Progenitor cell of endocrine pancreas (in vitro differentiated cells): ENCODE data around the gene ZNF888. TPM values are rescaled to one million over a fixed set of nuclear protein-coding genes. Genes with fewer than 3 reads are reported as not detected.
"Not testable (repeated sequence)": the region's sequence is repeated elsewhere in the genome, so short reads cannot be mapped to it uniquely, and the experiment has no call there.

Source experiments
- DNase-seq: peaks from one replicate; pipeline ENCODE4 v3.0.0; 2021; ENCODE audit warnings: low spot score; ENCODE audit not compliant: unreplicated experiment
- H3K27ac Mint-ChIP-seq: 2 replicates; pipeline ENCODE4 v1.8.0; 2021; ENCODE audit warnings: mild to moderate bottlenecking, moderate library complexity, mixed read lengths
- H3K27me3 Mint-ChIP-seq: 2 replicates; pipeline ENCODE4 v1.8.0; 2021; ENCODE audit warnings: mixed read lengths
- H3K36me3 Mint-ChIP-seq: 2 replicates; pipeline ENCODE4 v1.8.0; 2022; ENCODE audit warnings: mixed read lengths; ENCODE audit not compliant: insufficient read depth
- H3K4me1 Mint-ChIP-seq: 2 replicates; pipeline ENCODE4 v1.8.0; 2021; ENCODE audit warnings: low read depth, mixed read lengths
- H3K4me3 Mint-ChIP-seq: 2 replicates; pipeline ENCODE4 v1.8.0; 2021; ENCODE audit warnings: low read depth, mild to moderate bottlenecking, moderate library complexity, mixed read lengths
- H3K9me3 Mint-ChIP-seq: 2 replicates; pipeline ENCODE4 v1.8.0; 2021; ENCODE audit warnings: low read depth, mixed read lengths
- CTCF ChIP-seq: fragments of 200-600 bp; sonication (generic); IDR thresholded peaks from one replicate; pipeline ENCODE4 v1.5.0; 2021; ENCODE audit warnings: antibody characterized with exemption, mild to moderate bottlenecking; ENCODE audit not compliant: unreplicated experiment
- total RNA-seq: library from RNA; stranded (reverse); gene quantifications from 2 replicates; pipeline ENCODE4 v1.2.1, GENCODE V29; 2021

The ZNF888 gene
- total RNA-seq, 1 donor from 2014 or later: 16.0 TPM

GRCh38 chr19:52942386-52943133 lies 19.3 kb upstream of the ZNF888 start:
- Mint-ChIP-seq H3K27ac (peak overlapping the region; percentile 94), H3K4me1 (peaks cover 40% of the 10 kb centered on the region), H3K36me3 (peaks cover 16% of the 10 kb centered on the region), H3K9me3 (no peaks in the 10 kb centered on the region), H3K27me3 (no peaks in the 10 kb centered on the region), H3K4me3 (peak overlapping the region; percentile 88)
- peak; percentile 93 for DNase-seq
- TF ChIP-seq CTCF: no peak

DNA sequence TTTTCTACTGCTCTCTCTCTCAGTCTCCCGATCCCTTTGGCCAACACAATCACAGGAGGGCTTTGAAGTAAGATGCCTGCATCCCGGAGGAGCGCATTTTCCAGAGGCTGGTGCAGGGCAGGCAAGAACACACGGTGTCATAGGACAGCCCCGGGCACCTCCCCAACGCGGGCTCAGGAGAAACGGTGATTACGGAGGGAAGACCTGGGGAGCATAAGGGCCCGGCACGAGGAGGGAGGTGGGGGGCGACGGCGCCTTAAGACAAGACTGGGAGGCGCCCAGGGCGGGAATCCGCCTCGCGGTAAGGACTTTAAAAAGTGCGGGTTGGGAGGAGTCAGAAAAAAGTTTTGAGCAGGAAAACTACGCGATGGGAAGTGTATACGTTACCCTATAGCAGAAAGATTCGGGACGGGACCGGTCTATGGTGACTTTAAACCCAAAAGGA lies 18.7 kb upstream of the ZNF888 start:
- Mint-ChIP-seq H3K4me1 (peaks cover 46% of the 10 kb centered on the region), H3K4me3 (peak overlapping the region; percentile 88), H3K27ac (peak overlapping the region; percentile 94), H3K27me3 (no peaks in the 10 kb centered on the region), H3K36me3 (peaks cover 13% of the 10 kb centered on the region), H3K9me3 (no peaks in the 10 kb centered on the region)
- TF ChIP-seq CTCF: no peak
- DNase-seq: no peak

DNA sequence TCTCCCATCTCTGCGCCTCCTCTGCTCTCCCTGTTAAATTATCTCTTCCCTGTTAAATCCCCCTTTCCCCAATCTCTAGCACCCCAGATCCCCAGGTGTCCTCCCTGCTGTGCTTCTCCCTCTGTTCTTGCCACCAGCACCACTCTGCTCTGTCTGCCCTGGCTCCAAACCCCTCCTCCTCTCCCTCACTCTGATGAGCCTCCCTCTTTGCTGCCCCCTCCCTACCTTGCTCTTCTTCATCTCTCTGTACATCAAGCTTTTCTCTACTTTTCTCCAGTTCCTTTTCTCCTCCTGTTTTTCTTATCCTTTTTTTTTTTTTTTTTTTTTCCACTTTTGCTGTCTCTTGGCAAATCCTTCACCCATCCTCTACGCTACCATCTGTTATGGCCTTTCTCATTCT lies 18.3 kb upstream of the ZNF888 start:
- not testable (repeated sequence) for DNase-seq, H3K27me3 Mint-ChIP-seq, H3K9me3 Mint-ChIP-seq
- H3K36me3 Mint-ChIP-seq: peaks cover 15% of the 10 kb centered on the region
- H3K4me1 Mint-ChIP-seq: peaks cover 51% of the 10 kb centered on the region
- H3K27ac Mint-ChIP-seq: peak overlapping the region; percentile 94
- H3K4me3 Mint-ChIP-seq: peak overlapping the region; percentile 88

- Mint-ChIP-seq H3K4me1 (peaks cover 57% of the 10 kb centered on the region), H3K27ac (peak overlapping the region; percentile 94), H3K36me3 (peaks cover 13% of the 10 kb centered on the region), H3K4me3 (peak overlapping the region; percentile 88)
- H3K9me3 Mint-ChIP-seq, DNase-seq, H3K27me3 Mint-ChIP-seq: not testable (repeated sequence)
Observed at GRCh38 chr19:52940905-52941304, 17.7 kb upstream of the ZNF888 start.

- Mint-ChIP-seq H3K27me3 (no peaks in the 10 kb centered on the region), H3K4me3 (peak overlapping the region; percentile 54), H3K9me3 (no peaks in the 10 kb centered on the region), H3K36me3 (peaks cover 21% of the 10 kb centered on the region), H3K27ac (peak overlapping the region; percentile 87), H3K4me1 (peaks cover 45% of the 10 kb centered on the region)
- no peak for TF ChIP-seq CTCF
- no peak for DNase-seq
Observed at GRCh38 chr19:52938761-52939160, 15.5 kb upstream of the ZNF888 start.

DNA sequence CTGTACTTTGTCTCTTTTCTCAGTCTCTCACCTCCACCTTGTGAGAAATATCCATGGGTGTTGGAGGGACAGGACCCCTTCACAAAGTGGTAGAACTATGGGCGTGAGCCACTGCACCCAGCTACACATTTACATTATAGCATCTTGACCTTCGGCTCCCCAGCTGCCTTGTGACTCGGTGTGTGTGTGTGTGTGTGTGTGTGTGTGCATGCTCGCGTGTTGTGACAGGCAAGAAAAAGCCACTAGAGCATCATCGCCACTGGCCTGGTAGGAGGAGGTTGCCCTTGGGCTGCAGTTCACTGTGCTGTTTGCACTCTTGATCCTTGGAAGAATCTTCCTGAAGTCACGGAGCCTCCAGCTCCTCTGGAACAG lies 13.7 kb upstream of the ZNF888 start:
- peak overlapping the region; percentile 97 for H3K27ac Mint-ChIP-seq
- peak overlapping the region; percentile 43 for H3K4me3 Mint-ChIP-seq
- TF ChIP-seq CTCF: no peak
- H3K36me3 Mint-ChIP-seq: peaks cover 31% of the 10 kb centered on the region
- H3K9me3 Mint-ChIP-seq: no peaks in the 10 kb centered on the region
- H3K4me1 Mint-ChIP-seq: peaks cover 51% of the 10 kb centered on the region
- no peaks in the 10 kb centered on the region for H3K27me3 Mint-ChIP-seq
- no peak for DNase-seq
